Activated gamma-delta T cell (primary cell): ENCODE measurements around the gene TNFRSF25.
"Not testable (repeated sequence)": the region's sequence is repeated elsewhere in the genome, so short reads cannot be mapped to it uniquely, and the experiment has no call there.

ENCODE experiments used
- DNase-seq: peaks from one replicate; lab custom pipeline; 2025; lab: John Stamatoyannopoulos, UW

TNFRSF25 gene

DNA sequence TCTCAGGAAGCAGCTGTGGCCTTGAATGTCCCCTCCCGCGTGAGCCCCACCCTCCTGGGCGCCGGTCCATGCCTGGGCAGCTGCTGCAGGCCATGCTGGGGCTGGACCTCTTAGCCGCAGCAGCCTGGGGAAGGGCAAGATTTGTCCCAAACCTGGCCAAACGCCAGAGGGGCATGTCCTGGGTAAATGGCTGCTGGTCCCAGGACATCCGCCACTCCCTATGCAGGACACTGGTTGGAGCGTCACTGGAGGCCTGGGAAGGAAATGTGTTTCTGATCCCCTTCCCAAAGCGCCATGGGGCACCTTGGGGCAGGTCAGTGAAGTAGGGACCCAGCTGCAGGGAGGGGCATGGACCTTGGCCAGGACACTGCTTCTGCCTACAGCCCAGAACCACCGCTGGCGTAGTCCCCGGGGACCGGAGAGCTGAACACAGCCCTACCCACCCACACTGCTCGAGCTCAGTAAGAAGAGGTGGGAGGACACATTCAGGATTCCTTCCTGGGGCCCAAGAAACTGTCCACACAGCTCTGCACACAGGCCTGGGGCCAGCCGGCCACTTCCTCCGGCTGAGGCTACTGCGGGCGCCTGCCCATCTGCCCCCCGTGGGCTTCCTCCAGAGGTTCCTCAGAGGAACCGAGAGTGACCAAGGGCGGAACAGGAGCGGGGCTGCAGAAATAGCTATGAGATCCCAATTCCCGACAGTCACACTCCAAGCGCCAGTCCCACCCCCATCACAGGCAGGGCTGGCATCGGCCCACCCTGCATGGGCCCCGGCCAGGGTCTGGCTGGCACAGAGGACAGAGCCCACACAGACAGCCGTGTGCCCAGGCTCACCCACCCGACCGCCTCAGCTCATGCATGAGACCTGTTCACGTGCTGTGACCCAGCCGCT is 36.3 kb upstream of the TNFRSF25 start:
- no peak for DNase-seq

- no peak for DNase-seq
These were observed 35.4 kb upstream of the TNFRSF25 start for GRCh38 chr1:6501279-6501813.

GRCh38 chr1:6500544-6501278 is 34.7 kb upstream of the TNFRSF25 start:
- DNase-seq: no peak

GRCh38 chr1:6499296-6499695 is 33.3 kb upstream of the TNFRSF25 start:
- DNase-seq: no peak

- DNase-seq: no peak
These were observed 32.7 kb upstream of the TNFRSF25 start for GRCh38 chr1:6498576-6499111.

DNA sequence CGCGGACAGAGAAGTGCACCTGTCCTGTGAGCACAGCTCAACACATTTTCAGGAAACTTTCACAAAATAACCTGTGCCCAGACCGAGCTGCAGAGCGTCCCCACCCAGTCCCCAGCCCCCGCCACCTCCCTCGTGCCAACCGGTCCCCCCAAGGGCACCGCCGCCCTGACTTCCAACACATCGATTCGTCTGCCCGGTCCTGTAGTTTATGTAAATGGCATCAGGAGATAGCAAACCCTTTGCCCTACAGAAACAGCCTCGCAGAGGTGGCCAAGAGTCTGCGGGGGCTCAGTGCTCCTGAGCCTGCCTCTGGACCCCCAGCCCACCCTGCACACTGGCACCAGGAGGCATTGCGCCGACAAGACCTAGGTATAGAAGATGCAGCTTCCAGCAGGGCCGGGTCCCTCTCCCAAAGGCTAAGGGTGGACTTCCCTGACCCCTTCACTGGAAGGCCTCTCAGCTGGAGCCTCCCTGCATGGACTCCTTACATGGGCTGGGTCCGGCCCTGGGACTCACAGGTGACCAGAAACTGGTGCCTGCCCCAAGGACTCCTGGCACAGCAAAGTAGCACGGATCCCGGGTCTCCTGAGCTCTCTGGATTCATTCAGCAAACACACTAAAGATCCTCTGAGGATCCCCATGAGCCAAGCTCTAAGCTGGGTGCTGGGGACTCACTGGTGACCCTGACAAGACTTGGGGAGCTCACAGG is 32.0 kb upstream of the TNFRSF25 start:
- no peak for DNase-seq

- peak; percentile 45 for DNase-seq
These were observed 31.4 kb upstream of the TNFRSF25 start for GRCh38 chr1:6497215-6497866.

GRCh38 chr1:6496890-6497214 is 30.9 kb upstream of the TNFRSF25 start:
- no peak for DNase-seq

- no peak for DNase-seq
These were observed 30.4 kb upstream of the TNFRSF25 start for GRCh38 chr1:6496365-6496721.

- DNase-seq: no peak
These were observed 29.8 kb upstream of the TNFRSF25 start for GRCh38 chr1:6495540-6496364.

DNA sequence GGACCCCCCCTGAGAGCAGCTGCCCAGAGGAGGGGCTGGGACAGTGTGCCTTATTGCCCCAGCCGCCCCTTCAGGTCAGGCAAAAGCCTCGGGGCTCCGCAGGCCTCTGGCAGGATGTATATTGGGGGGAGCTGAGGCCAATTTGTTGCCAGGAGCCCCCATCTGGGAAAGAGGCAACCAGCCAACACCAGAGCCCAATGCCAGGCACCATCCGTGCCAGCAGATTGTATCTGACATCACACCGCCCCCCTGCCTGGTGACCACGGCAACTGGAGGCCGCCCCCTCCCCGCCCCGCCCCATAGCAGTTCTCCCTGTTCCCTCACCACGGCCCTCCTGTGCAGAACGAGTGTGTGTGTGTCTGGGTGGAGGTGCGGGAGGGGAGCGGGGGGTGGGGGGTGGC is 29.1 kb upstream of the TNFRSF25 start:
- DNase-seq: no peak

DNA sequence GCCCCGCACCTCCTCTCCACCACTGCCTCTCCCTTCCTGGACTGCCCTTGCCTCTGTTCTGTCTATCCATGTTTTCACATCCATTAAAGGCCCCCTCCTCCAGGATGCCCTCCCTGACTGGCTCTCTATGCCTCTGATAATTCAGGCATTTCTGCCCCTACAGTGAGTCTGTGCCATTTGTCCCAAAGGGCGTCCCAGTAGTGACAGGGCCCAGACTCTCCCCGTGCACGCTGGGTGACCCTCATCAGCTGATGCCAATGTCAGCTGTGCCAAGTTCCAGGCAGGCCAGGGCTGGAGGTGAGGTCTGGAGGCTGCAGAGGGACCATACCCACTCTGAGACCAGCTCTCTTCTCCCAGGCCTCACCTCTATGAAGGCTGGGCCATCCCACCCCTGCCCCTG is 28.7 kb upstream of the TNFRSF25 start:
- DNase-seq: no peak

DNA sequence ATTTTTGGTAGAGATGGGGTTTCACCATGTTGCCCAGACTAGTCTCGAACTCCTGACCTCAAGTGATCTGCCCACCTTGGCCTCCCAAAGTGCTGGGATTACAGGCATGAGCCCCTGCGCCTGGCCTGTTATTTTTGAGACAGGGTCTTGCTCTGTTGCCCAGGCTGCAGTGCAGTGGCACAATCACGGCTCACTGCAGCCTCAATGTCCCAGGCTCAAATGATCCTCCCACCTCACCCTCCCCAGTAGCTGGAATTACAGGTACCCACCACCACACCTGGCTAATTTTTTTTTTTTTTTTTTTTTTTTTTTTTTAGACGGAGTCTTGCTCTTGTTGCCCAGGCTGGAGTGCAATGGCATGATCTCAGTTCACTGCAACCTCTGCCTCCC is 27.9 kb upstream of the TNFRSF25 start:
- not testable (repeated sequence) for DNase-seq

DNA sequence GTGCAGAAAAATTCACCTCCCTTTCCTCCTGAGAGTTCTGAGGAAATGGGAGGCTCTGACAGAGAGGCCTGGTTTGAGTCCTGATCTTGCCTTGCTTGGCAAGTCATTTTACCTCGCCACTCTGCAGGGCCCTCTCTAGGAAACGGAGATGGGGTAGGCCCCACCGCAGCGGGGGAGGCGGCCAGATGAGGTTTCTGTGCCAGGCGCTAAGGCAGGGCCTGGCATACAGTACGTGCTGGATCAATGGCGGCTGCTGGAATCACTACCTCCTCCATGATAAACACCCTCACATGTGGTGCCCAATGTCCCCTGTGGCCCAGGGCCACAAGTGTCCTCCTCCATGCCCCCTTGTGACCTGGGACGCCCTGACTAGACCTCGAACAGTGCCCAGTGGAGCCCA is 26.0 kb upstream of the TNFRSF25 start:
- DNase-seq: no peak

- no peak for DNase-seq
These were observed 25.5 kb upstream of the TNFRSF25 start, which contains the start of gene PLEKHG5 for GRCh38 chr1:6491480-6491962. TSS of gene PLEKHG5 (minus strand) at chr1:6491667. CDS start at chr1:6477571, 14,096 bp downstream.

- DNase-seq: no peak
These were observed 25.1 kb upstream of the TNFRSF25 start for GRCh38 chr1:6491081-6491449.

DNA sequence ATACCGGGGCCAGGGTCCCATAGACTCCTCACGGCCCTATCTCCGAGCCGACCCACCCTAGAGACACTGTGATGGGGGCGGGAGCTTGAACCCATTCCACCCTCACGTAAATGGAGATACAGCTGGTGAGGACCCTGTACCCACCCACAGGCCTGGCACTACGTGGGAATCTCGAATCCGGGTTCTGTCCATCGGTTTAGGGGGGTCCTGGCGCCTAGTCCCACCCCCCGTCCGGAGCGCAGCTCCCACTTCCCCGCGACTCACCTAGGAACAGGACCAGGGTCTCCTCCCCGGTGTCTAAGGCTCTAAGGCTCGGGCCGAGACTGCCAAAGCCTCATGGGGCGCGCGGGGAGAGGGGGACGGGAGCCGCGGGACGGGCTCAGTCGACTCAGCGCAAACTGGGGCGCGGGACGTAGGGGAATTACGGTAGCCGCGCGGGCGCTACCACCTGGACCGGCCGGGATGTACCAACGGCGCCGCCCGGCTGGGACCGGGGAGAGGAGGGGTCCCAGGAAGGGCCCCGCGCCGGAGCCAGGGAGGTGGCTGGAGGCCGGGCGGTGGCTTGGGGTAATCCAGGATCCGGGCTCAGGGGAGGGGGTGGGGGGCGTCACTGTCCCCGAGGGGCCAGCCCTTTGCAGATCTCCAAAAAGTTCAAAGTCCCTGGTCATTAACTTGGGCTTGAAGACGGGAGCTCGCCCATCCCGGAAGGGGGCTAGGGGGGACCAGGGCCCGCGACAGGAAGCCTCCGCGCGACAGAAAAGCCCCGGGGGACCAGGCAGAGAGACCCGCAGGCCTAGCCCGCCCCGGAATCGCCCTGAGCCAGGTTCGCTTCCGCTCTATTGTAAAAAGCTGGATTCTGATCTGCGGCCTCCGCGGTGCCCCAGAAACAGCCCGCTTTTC is 24.5 kb upstream of the TNFRSF25 start:
- no peak for DNase-seq

DNA sequence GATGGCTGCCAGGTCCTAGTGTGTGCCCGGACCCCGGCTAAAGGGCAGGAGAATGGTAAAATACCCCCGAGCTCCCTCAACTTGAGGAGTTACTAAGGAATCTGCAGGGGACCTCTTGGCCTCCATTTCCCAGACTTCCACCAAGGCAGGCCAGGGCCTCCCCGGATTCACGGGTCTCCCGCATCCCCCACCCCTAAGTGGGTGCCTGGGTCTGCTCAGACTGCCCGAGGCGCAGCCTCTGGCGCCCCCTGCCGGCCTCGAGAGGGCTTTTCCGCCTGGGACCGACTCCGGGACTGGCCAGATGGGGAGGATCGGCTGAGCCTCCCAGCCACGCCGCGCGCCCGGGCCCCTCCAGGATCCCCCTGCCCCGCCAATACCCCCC is 23.8 kb upstream of the TNFRSF25 start:
- DNase-seq: peak; percentile 55

DNA sequence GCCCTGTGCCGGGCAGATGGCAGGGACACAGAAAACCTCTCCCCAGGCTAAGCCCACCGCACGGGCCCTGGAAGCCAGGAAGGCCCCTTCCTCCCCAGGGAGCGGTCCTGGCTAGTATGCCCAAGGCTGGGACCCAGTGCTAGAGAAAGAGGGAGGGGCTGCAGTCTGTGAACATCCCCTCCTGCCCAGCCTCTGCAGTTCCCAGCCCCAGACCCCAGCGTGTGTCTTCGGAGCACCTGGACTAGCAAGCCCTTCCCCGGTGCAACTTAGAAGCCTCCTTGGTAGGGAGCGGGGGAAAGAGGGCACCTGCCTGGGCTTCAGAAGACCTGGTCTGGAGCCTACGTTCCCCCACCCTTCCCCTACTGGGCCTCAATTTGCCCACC is 23.4 kb upstream of the TNFRSF25 start:
- DNase-seq: no peak
